MG63 (cell line): ENCODE measurements around the gene SCT. TPM values are rescaled to one million over a fixed set of nuclear protein-coding genes. Genes with fewer than 3 reads are reported as not detected.
A peak's percentile ranks its signal among the peaks of the same experiment; 100 is the strongest.

Experiments
- DNase-seq: peaks from one replicate; pipeline ENCODE4 v3.0.0-alpha.2; 2020
- H3K27me3 ChIP-seq: fragments of 250-450 bp; sonication (Bioruptor Pico); 2 replicates; pipeline ENCODE4 v1.5.1; 2020; ENCODE audit warnings: mild to moderate bottlenecking, moderate library complexity
- H3K36me3 ChIP-seq: fragments of 250-450 bp; sonication (Bioruptor Pico); 2 replicates; pipeline ENCODE4 v1.5.1; 2020; ENCODE audit warnings: mild to moderate bottlenecking, moderate library complexity
- H3K4me3 ChIP-seq: fragments of 250-450 bp; sonication (Bioruptor Pico); 2 replicates; pipeline ENCODE4 v1.5.1; 2020; ENCODE audit warnings: mild to moderate bottlenecking, moderate library complexity
- H3K9me3 ChIP-seq: fragments of 250-450 bp; sonication (Bioruptor Pico); 2 replicates; pipeline ENCODE4 v1.5.1; 2020; ENCODE audit warnings: mild to moderate bottlenecking, moderate library complexity
- total RNA-seq: library from RNA; depleted of rRNA; stranded (reverse); fragments of >200 nt; shearing (Covaris generic); gene quantifications from 2 replicates; pipeline ENCODE4 v1.2.3, GENCODE V29; 2014; ENCODE audit warnings: low replicate concordance; rRNA removed

SCT gene
- total RNA-seq, 1 experiment from 2014 or later = not detected

DNA sequence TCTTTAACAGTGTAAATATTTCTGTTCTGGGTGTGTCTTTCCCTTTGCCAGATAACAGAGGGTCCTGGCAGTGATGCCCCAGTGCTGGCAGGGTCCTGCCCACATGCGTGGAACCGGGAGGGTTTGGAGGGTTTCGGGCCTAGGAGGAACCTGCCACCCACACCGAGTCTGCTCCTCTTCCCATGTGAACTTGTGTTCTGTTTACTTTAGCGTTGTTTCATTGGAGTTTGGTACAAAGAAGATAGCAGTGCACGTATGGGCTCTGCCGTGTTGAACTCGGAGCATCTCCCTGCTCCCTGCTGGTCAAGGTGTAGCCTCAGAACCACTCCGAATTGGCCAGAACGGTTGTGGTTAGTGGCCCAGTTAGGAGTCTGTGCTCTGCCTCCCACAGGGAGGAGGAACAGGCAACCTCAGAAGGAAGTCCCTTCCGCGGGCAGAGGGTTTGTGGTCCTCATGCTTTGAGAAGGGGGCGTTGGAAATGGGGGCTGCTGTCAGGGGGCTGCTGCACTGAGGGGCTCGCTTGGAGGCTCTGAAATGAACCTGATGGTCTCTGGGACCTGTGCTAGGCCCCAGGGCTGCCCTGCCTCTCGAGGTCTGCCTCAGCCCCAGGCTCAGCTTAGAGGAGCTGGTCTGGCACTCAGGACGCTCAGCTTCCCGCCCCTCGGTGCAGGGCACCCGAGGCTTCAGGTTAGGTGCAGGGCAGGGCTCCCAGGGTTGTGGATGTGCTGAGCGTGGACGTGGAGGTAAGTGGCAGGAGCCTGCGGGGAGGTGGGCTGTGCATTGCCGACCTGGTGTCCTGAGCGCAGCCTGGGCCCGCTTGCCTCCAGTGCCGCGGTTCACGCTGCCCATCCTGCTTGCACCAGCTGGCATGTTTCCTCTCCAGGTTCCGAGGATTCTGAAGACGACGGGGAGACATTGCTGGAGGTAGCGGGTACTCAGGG, 40.3 kb downstream of the SCT start:
- H3K9me3 ChIP-seq = no peaks in the 10 kb centered on the region
- H3K27me3 ChIP-seq = no peaks in the 10 kb centered on the region
- DNase-seq = no peak
- peaks cover 86% of the 10 kb centered on the region for H3K36me3 ChIP-seq
- H3K4me3 ChIP-seq = no peak overlapping the region

DNA sequence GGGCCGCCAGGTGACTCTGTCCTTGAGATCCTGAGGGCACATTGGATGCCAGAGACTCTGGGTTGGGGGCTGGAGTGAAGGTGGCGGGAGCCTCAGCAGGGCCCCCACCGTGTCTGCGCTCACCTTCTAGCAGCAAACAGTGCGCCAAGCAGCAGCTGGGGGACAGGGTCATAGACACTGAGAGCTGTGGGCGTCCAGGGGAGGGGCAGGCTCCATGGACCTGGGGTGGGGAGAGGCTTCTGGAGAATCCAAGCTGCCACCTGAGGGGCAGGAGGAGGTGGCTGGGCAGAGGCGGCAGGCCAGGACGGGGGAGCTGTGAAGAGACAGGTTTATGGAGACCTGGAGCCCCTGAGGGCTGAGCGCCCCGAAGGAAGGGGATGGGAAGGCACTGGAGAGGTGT, 42.7 kb downstream of the SCT start:
- H3K4me3 ChIP-seq = no peak overlapping the region
- peaks cover 86% of the 10 kb centered on the region for H3K36me3 ChIP-seq
- no peaks in the 10 kb centered on the region for H3K27me3 ChIP-seq
- no peaks in the 10 kb centered on the region for H3K9me3 ChIP-seq
- DNase-seq = no peak

DNA sequence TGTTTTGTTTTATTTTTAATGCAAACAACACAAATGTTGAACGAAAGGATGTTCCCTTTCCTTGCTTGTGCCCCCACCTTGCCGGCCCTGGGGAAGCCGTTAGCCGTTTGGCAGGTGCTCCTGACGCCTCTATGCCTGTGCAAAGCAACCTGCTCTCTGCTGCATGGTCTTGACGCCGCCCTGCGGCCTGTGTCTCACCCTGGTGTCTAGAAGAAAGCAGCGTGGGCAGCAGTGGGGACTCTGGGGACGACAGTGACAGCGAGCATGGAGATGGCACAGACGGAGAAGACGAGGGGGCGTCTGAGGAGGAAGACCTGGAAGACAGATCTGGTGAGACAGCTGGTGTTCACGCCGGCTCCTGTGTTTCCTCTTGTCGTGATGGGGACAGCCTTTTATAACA, 45.2 kb downstream of the SCT start:
- Histone ChIP-seq H3K4me3 (no peak overlapping the region), H3K9me3 (no peaks in the 10 kb centered on the region), H3K36me3 (peaks cover 83% of the 10 kb centered on the region), H3K27me3 (no peaks in the 10 kb centered on the region)
- no peak for DNase-seq

- no peaks in the 10 kb centered on the region for H3K27me3 ChIP-seq
- H3K9me3 ChIP-seq = no peaks in the 10 kb centered on the region
- H3K4me3 ChIP-seq = no peak overlapping the region
- H3K36me3 ChIP-seq = peaks cover 79% of the 10 kb centered on the region
- DNase-seq = no peak
Measured at GRCh38 chr11:581342-581741, 45.6 kb downstream of the SCT start.

DNA sequence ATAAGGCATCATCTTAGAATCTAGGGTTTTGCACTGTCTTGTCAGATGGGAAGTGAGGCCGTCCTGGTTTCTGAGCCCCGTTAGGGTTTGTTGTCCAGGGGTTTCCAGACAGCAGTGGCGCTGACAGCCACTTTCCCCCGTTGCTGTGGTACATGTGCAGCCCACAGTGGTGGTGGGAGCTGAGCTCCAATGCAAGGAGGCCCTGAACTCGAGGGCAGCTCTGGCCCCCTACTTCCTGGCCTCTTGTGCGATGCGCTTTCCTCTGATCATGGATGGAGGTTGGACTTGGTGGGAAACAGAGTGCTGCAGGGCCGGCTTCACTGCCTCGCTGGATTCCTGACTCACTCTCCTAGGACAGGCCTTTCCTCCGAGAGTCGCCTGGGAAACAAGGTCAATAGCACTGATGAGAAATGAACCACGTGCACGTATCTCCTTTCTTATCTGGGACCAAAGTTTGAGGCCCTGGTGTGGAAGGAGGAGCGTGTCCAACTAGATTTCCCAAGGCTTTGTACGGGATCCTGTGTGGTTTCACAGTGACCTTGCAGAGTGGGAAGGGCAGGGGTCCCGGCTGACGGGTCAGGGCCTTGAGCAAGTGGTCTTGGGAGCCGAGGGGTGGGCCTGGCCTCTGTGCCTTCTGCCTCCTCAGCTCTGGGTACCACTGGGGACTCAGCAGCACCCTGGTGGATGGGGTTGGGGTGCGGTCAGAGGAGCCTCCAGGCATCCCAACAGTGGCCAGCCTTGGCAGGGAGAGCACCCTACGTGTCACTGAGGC, 47.0 kb downstream of the SCT start:
- Histone ChIP-seq H3K36me3 (peaks cover 72% of the 10 kb centered on the region), H3K9me3 (peaks cover 2% of the 10 kb centered on the region; the same call in 1 of the 2 replicates)
- DNase-seq = no peak

GRCh38 chr11:578276-579035, 48.5 kb downstream of the SCT start:
- peaks cover 61% of the 10 kb centered on the region for H3K36me3 ChIP-seq
- no peaks in the 10 kb centered on the region for H3K27me3 ChIP-seq
- peaks cover 2% of the 10 kb centered on the region; the same call in 1 of the 2 replicates for H3K9me3 ChIP-seq
- no peak for DNase-seq
- peak overlapping the region; percentile 100 for H3K4me3 ChIP-seq

More for the DNA sequence above, 47.0 kb downstream of the SCT start:
- H3K4me3 ChIP-seq = no peak overlapping the region
- no peaks in the 10 kb centered on the region for H3K27me3 ChIP-seq

GRCh38 chr11:577611-577894, 49.4 kb downstream of the SCT start:
- Histone ChIP-seq H3K9me3 (peaks cover 2% of the 10 kb centered on the region; the same call in 1 of the 2 replicates), H3K4me3 (peak overlapping the region; percentile 100), H3K36me3 (peaks cover 52% of the 10 kb centered on the region), H3K27me3 (no peaks in the 10 kb centered on the region)
- DNase-seq = no peak

GRCh38 chr11:576811-577610, 50.0 kb downstream of the SCT start:
- H3K9me3 ChIP-seq = peaks cover 2% of the 10 kb centered on the region; the same call in 1 of the 2 replicates
- no peak for DNase-seq
- H3K4me3 ChIP-seq = peak overlapping the region; percentile 100
- peaks cover 46% of the 10 kb centered on the region for H3K36me3 ChIP-seq
- no peaks in the 10 kb centered on the region for H3K27me3 ChIP-seq

Other genes with a start within 250 kb of the SCT start
- 7.6 and 24.1 TPM in 2 replicates for gene PKP3, start 233.0 kb downstream of the SCT start, total RNA-seq
- gene SIGIRR, start 212.2 kb downstream of the SCT start, total RNA-seq = 28.8 and 89.5 TPM in 2 replicates
- gene ANO9, start 185.2 kb downstream of the SCT start, total RNA-seq = not detected in 2 replicates
- gene PTDSS2, start 176.9 kb downstream of the SCT start, total RNA-seq = 30.2 and 43.3 TPM in 2 replicates
- gene RNH1, start 119.9 kb downstream of the SCT start, total RNA-seq = 556 and 832 TPM in 2 replicates
- gene HRAS, start 91.6 kb downstream of the SCT start, total RNA-seq = 78.8 and 207 TPM in 2 replicates
- gene LRRC56, start 89.7 kb downstream of the SCT start, total RNA-seq = 0.63 TPM in 1 of 2 replicates, not detected in the other
- 0.20 and 0.30 TPM in 2 replicates for gene LMNTD2, start 66.4 kb downstream of the SCT start, total RNA-seq
- 3.0 and 25.8 TPM in 2 replicates for gene RASSF7, start 66.2 kb downstream of the SCT start, total RNA-seq
- gene PHRF1, start 50.7 kb downstream of the SCT start, total RNA-seq = 35.4 and 55.2 TPM in 2 replicates
- 9.1 and 10.1 TPM in 2 replicates for gene IRF7, start 11.2 kb downstream of the SCT start, total RNA-seq
- not detected in 2 replicates for gene CDHR5, start 2.2 kb downstream of the SCT start, total RNA-seq
- not detected in 2 replicates for gene DRD4, start 10.1 kb upstream of the SCT start, total RNA-seq
- 14.8 and 34.6 TPM in 2 replicates for gene DEAF1, start 68.0 kb upstream of the SCT start, total RNA-seq
- gene TMEM80, start 68.6 kb upstream of the SCT start, total RNA-seq = 32.4 and 98.7 TPM in 2 replicates
- 10.7 and 23.4 TPM in 2 replicates for gene EPS8L2, start 79.0 kb upstream of the SCT start, total RNA-seq
- 200 and 209 TPM in 2 replicates for gene TALDO1, start 120.3 kb upstream of the SCT start, total RNA-seq
- 46.1 and 80.1 TPM in 2 replicates for gene GATD1, start 150.3 kb upstream of the SCT start, total RNA-seq
- gene CEND1, start 162.9 kb upstream of the SCT start, total RNA-seq = not detected in 2 replicates
- 28.6 and 31.3 TPM in 2 replicates for gene SLC25A22, start 171.1 kb upstream of the SCT start, total RNA-seq
- gene PIDD1, start 178.1 kb upstream of the SCT start, total RNA-seq = 4.9 and 10.8 TPM in 2 replicates
- 770 and 1,105 TPM in 2 replicates for gene RPLP2, start 182.8 kb upstream of the SCT start, total RNA-seq
- 4.2 and 12.4 TPM in 2 replicates for gene PNPLA2, start 191.7 kb upstream of the SCT start, total RNA-seq
- not detected in 2 replicates for gene CRACR2B, start 200.7 kb upstream of the SCT start, total RNA-seq
- gene CD151, start 205.8 kb upstream of the SCT start, total RNA-seq = 1,173 and 1,451 TPM in 2 replicates
- gene POLR2L, start 215.3 kb upstream of the SCT start, total RNA-seq = 9.7 and 190 TPM in 2 replicates
- gene TSPAN4, start 215.7 kb upstream of the SCT start, total RNA-seq = 222 and 399 TPM in 2 replicates